Esophagus squamous epithelium (tissue), 4 donors: ENCODE data around the gene CAMTA1.

Experiments used
- POLR2A ChIP-seq, 4 donors: fragments of 450-650 bp; IDR thresholded peaks; one replicate each; pipeline ENCODE4 v1.6.1; 2017; ENCODE audit warnings: antibody characterized with exemption in 4 of 4, mild to moderate bottlenecking in 4 of 4, moderate library complexity in 3 of 4
- TF ChIP-seq, protein P1 (sequence below), 6 experiments: fragments of 450-650 bp in 4 of 6; fragments of 200-600 bp in 2 of 6; sonication (generic) in 2 of 6; IDR thresholded peaks; one replicate each; pipeline ENCODE4 v1.5.1; 2016 to 2019; ENCODE audit warnings: antibody characterized with exemption in 6 of 6, mild to moderate bottlenecking in 4 of 6, moderate library complexity in 4 of 6

GRCh38 chr1:7322283-7322785, 537.1 kb downstream of the CAMTA1 start:
- TF ChIP-seq, protein P1, sequence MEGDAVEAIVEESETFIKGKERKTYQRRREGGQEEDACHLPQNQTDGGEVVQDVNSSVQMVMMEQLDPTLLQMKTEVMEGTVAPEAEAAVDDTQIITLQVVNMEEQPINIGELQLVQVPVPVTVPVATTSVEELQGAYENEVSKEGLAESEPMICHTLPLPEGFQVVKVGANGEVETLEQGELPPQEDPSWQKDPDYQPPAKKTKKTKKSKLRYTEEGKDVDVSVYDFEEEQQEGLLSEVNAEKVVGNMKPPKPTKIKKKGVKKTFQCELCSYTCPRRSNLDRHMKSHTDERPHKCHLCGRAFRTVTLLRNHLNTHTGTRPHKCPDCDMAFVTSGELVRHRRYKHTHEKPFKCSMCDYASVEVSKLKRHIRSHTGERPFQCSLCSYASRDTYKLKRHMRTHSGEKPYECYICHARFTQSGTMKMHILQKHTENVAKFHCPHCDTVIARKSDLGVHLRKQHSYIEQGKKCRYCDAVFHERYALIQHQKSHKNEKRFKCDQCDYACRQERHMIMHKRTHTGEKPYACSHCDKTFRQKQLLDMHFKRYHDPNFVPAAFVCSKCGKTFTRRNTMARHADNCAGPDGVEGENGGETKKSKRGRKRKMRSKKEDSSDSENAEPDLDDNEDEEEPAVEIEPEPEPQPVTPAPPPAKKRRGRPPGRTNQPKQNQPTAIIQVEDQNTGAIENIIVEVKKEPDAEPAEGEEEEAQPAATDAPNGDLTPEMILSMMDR (IDR thresholded peaks at IDR 0.05): no peak
- TF ChIP-seq POLR2A (IDR thresholded peaks at IDR 0.05): no peak
